VCaP (cell line): ENCODE data around the gene BNC2.
"Not testable (repeated sequence)": the region's sequence is repeated elsewhere in the genome, so short reads cannot be mapped to it uniquely, and the experiment has no call there.

Experiments
- H3K27ac ChIP-seq: fragments of 450-650 bp; 2 replicates; pipeline ENCODE4 v1.5.1; 2017
- TF ChIP-seq, protein P1 (sequence below): fragments of 450-650 bp; conservative IDR thresholded peaks from 2 replicates; pipeline ENCODE4 v1.5.1; 2017; ENCODE audit warnings: mild to moderate bottlenecking, moderate library complexity

Gene BNC2

DNA sequence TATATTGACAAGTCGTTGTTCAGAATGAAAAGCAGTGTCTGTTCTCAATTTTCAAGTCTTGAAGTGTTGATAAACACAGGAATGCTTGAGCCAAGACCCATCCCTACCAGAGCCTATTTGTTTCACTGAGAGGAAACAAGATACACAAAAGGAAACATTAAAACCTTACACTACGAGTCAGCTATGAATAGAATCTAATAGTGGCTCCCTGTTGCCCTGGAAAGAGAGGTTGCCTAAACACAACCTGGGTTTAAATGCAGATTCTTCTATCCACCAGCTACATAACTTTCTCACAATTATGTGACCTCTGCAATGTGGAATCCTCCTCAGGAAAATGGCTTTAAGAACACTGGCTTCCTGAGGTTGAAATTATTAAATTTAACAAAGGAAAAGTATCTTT, 29.1 kb upstream of the BNC2 start:
- TF ChIP-seq, protein P1, sequence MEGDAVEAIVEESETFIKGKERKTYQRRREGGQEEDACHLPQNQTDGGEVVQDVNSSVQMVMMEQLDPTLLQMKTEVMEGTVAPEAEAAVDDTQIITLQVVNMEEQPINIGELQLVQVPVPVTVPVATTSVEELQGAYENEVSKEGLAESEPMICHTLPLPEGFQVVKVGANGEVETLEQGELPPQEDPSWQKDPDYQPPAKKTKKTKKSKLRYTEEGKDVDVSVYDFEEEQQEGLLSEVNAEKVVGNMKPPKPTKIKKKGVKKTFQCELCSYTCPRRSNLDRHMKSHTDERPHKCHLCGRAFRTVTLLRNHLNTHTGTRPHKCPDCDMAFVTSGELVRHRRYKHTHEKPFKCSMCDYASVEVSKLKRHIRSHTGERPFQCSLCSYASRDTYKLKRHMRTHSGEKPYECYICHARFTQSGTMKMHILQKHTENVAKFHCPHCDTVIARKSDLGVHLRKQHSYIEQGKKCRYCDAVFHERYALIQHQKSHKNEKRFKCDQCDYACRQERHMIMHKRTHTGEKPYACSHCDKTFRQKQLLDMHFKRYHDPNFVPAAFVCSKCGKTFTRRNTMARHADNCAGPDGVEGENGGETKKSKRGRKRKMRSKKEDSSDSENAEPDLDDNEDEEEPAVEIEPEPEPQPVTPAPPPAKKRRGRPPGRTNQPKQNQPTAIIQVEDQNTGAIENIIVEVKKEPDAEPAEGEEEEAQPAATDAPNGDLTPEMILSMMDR, result no peak
- H3K27ac ChIP-seq, result peak overlapping the region; percentile 93

- peak overlapping the region; percentile 93 for H3K27ac ChIP-seq
- TF ChIP-seq, protein P1, result no peak
These were observed 28.0 kb upstream of the BNC2 start for GRCh38 chr9:16898464-16898863.

DNA sequence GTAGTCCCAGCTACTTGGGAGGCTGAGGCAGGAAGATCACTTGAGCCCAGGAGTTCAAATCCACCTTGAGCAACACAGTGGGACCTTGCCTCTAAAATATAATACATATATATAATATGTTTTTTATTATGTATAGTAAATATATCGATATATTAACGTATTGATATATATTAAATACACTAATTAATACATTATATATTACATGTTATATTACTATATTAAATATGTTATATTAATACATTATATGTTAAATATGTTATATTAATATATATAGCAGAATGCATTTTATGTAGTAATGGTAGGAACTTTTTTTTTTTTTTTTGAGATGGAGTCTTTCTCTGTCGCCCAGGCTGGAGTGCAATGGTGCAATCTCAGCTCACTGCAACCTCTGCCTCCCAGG, 18.1 kb upstream of the BNC2 start:
- TF ChIP-seq, protein P1, result no peak
- no peak overlapping the region for H3K27ac ChIP-seq

DNA sequence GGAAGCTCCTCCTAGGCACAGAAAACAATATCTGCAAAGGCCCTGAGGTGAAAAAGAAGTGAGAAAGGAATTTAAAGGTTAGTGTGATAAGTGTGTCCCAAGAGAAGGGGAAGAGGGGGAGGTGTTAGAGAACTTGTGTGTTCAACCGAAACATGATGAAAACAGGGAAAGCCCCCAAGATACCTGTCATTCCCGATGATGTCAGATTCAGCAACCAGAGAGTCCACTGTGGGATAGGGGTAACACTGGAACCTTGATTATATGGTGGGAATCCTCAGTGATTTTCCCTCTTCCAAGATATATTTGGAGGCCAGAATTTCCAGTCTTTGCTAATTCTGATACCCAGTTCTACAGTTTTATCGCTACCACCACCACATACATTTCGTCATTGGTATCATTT, 15.5 kb upstream of the BNC2 start:
- H3K27ac ChIP-seq, result no peak overlapping the region
- TF ChIP-seq, protein P1, result no peak

DNA sequence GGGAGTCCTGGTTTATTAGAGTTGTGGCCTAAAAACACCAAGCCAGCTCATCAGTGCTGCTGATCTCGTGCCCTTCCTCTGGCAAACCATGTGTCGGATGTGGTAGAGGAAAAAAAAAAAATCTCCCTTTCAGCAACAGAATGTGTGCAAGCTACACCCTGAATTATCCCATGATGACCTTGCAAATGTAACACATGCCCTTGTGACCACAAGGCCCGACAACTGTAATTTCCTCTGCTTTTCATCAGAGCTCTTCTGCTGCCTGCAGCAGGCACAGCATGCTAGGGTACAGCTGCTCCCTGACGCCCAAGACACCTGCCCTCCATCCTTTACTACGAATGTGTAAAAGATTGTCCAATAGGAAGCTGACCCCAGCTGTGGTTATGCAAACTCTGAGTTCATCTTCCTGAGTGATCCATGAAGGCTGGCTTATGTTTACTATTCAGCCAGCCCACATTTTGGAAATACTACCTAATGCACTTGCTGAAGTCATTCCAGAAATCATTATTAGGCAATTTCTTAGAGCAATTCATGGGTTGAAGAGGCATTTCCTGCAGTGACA, 14.6 kb upstream of the BNC2 start:
- TF ChIP-seq, protein P1, result no peak
- no peak overlapping the region for H3K27ac ChIP-seq

- no peak overlapping the region for H3K27ac ChIP-seq
- TF ChIP-seq, protein P1, result no peak
These were observed 13.9 kb upstream of the BNC2 start for GRCh38 chr9:16884373-16884772.

DNA sequence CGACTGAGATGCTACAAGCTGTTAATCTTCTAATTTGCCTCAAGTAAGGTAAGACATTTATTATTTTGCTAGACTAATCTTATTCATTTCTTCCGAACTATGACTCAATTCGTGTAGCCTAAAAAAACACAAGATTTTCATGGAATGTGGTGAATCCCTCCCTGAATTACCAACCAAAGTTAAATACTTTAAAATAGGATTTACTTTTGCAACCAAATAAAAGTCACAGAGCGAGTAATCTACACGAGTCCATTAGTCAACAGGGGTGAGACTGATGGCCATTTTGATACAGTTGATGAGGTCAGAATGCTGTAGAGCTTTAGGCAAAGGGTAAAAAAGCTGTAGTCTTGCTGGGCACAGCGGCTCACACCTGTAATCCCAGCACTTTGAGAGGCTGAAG, 13.1 kb upstream of the BNC2 start:
- H3K27ac ChIP-seq, result no peak overlapping the region
- TF ChIP-seq, protein P1, result no peak

GRCh38 chr9:16882440-16882839, 12.0 kb upstream of the BNC2 start:
- H3K27ac ChIP-seq, result not testable (repeated sequence)
